CD14-positive monocyte (primary cell): ENCODE measurements around the gene TTC21A. TPM values are rescaled to one million over a fixed set of nuclear protein-coding genes. Genes with fewer than 3 reads are reported as not detected.

Experiments
- DNase-seq, 3 donors: peaks; one replicate each; pipeline ENCODE4 v3.0.0-alpha.2; 2011 to 2022
- H2AFZ ChIP-seq: 2 replicates; pipeline ENCODE4 v1.6.0; 2012; ENCODE audit warnings: mild to moderate bottlenecking, low read depth, low read length, inconsistent platforms; ENCODE audit not compliant: insufficient read depth, poor library complexity, severe bottlenecking
- H3K27ac ChIP-seq, 2 donors: 1 replicate in 1 of 2; 2 replicates in 1 of 2; pipeline ENCODE4 v1.5.1; 2012 to 2013; ENCODE audit warnings: low read length in 2 of 2, control low read depth in 1 of 2, inconsistent platforms in 1 of 2, low read depth in 1 of 2, mild to moderate bottlenecking in 1 of 2
- H3K27me3 ChIP-seq, 2 donors: one replicate each; pipeline versions ENCODE4 v1.6.0 to v1.6.1; 2011 to 2013; ENCODE audit warnings: low read length in 2 of 2; ENCODE audit not compliant: control insufficient read depth in 2 of 2, insufficient read depth in 2 of 2
- H3K36me3 ChIP-seq, 2 donors: replicated peaks in 1 of 2; 1 replicate in 1 of 2; 2 replicates in 1 of 2; pipeline versions ENCODE4 v1.5.1 to v1.6.1; 2012 to 2013; ENCODE audit warnings: low read length in 2 of 2, control low read depth in 1 of 2, inconsistent platforms in 1 of 2, mild to moderate bottlenecking in 1 of 2; ENCODE audit not compliant: insufficient read depth in 2 of 2, control insufficient read depth in 1 of 2
- H3K4me1 ChIP-seq, 2 donors: 1 replicate in 1 of 2; 2 replicates in 1 of 2; pipeline versions ENCODE4 v1.5.1 to v1.6.1; 2012 to 2013; ENCODE audit warnings: low read length in 2 of 2, control low read depth in 1 of 2, inconsistent platforms in 1 of 2, mild to moderate bottlenecking in 1 of 2, moderate library complexity in 1 of 2; ENCODE audit not compliant: insufficient read depth in 2 of 2, control insufficient read depth in 1 of 2
- H3K4me2 ChIP-seq: replicated peaks from 2 replicates; pipeline ENCODE3; 2012; ENCODE audit warnings: low read length, moderate library complexity, mild to moderate bottlenecking; ENCODE audit not compliant: poor library complexity, severe bottlenecking; ENCODE audit errors: extremely low read depth
- H3K4me3 ChIP-seq, 3 experiments: fragments of 200-600 bp in 1 of 3; sonication (generic) in 1 of 3; replicated peaks in 1 of 3; 1 replicate in 2 of 3; 2 replicates in 1 of 3; pipeline ENCODE4 v1.5.1; 2011 to 2013; ENCODE audit warnings: low read length in 3 of 3, mild to moderate bottlenecking in 3 of 3, control low read depth in 2 of 3, low read depth in 2 of 3, inconsistent platforms in 1 of 3, moderate library complexity in 1 of 3
- H3K79me2 ChIP-seq: 2 replicates; pipeline ENCODE4 v1.6.0; 2012; ENCODE audit warnings: mild to moderate bottlenecking, control low read depth, inconsistent platforms, low read length, moderate library complexity; ENCODE audit not compliant: insufficient read depth
- H3K9ac ChIP-seq: 2 replicates; pipeline ENCODE4 v1.6.0; 2017; ENCODE audit warnings: low read length, mild to moderate bottlenecking; ENCODE audit not compliant: insufficient read depth, poor library complexity, severe bottlenecking
- H3K9me3 ChIP-seq, 2 donors: replicated peaks in 1 of 2; 1 replicate in 1 of 2; 2 replicates in 1 of 2; pipeline versions ENCODE4 v1.5.1 to v1.6.1; 2012 to 2013; ENCODE audit warnings: low read length in 2 of 2, control low read depth in 1 of 2; ENCODE audit not compliant: control insufficient read depth in 1 of 2, insufficient read depth in 1 of 2
- H4K20me1 ChIP-seq: 2 replicates; pipeline ENCODE4 v1.6.0; 2012; ENCODE audit warnings: mild to moderate bottlenecking, low read length, control low read depth, moderate library complexity; ENCODE audit not compliant: insufficient read depth
- H3K27ac Mint-ChIP-seq, 7 donors: one replicate each; pipeline ENCODE4 v1.8.0; 2020; ENCODE audit warnings: mild to moderate bottlenecking in 7 of 7, mixed read lengths in 7 of 7, moderate library complexity in 6 of 7, inconsistent platforms in 2 of 7
- H3K27me3 Mint-ChIP-seq, 3 donors: one replicate each; pipeline ENCODE4 v1.8.0; 2021 to 2022; ENCODE audit warnings: low read depth in 3 of 3, mild to moderate bottlenecking in 3 of 3, mixed read lengths in 3 of 3, moderate library complexity in 3 of 3, inconsistent platforms in 1 of 3
- H3K36me3 Mint-ChIP-seq, 2 donors: one replicate each; pipeline ENCODE4 v1.8.0; 2020; ENCODE audit warnings: mixed read lengths in 2 of 2, inconsistent platforms in 1 of 2, mild to moderate bottlenecking in 1 of 2
- H3K4me1 Mint-ChIP-seq: one replicate; pipeline ENCODE4 v1.8.0; 2020; ENCODE audit warnings: mild to moderate bottlenecking, mixed read lengths
- H3K4me3 Mint-ChIP-seq, 2 donors: one replicate each; pipeline ENCODE4 v1.8.0; 2020; ENCODE audit warnings: mild to moderate bottlenecking in 2 of 2, mixed read lengths in 2 of 2, moderate library complexity in 1 of 2
- H3K9me3 Mint-ChIP-seq, 7 donors: one replicate each; pipeline ENCODE4 v1.8.0; 2020 to 2022; ENCODE audit warnings: mixed read lengths in 7 of 7, mild to moderate bottlenecking in 6 of 7, moderate library complexity in 6 of 7, inconsistent platforms in 2 of 7
- CTCF ChIP-seq: fragments of 200-600 bp; IDR thresholded peaks from one replicate; pipeline ENCODE4 v1.8.0; 2022; ENCODE audit warnings: antibody characterized with exemption, mild to moderate bottlenecking
- WGBS: methylation state at CpG from one replicate; pipeline ENCODE4 v1.1.5; 2013; ENCODE audit warnings: missing lambda C conversion rate; ENCODE audit not compliant: insufficient coverage; 5-methylcytosine and 5-hydroxymethylcytosine counted together
- intact Hi-C, 2 donors: fragments of 100-400 bp; cut with micrococcal nuclease; formaldehyde crosslinking; loops; one replicate each; pipeline versions ENCODE4 v1.15.0 to v1.15.1; 2023
- polyA plus RNA-seq, 3 donors: library from polyadenylated mRNA; depleted of rRNA in 1 of 3; unstranded in 2 of 3; stranded (reverse) in 1 of 3; fragments of 300-500 nt in 2 of 3; fragments of >200 nt in 1 of 3; fragmentation: Illumina TruSeq in 2 of 3; gene quantifications; 1 replicate in 2 of 3; 2 replicates in 1 of 3; pipeline ENCODE4 v1.2.3, GENCODE V29; 2012 to 2021

TTC21A gene
- polyA plus RNA-seq, 3 donors = 0.67 to 12.9 (median 2.2) TPM

DNA sequence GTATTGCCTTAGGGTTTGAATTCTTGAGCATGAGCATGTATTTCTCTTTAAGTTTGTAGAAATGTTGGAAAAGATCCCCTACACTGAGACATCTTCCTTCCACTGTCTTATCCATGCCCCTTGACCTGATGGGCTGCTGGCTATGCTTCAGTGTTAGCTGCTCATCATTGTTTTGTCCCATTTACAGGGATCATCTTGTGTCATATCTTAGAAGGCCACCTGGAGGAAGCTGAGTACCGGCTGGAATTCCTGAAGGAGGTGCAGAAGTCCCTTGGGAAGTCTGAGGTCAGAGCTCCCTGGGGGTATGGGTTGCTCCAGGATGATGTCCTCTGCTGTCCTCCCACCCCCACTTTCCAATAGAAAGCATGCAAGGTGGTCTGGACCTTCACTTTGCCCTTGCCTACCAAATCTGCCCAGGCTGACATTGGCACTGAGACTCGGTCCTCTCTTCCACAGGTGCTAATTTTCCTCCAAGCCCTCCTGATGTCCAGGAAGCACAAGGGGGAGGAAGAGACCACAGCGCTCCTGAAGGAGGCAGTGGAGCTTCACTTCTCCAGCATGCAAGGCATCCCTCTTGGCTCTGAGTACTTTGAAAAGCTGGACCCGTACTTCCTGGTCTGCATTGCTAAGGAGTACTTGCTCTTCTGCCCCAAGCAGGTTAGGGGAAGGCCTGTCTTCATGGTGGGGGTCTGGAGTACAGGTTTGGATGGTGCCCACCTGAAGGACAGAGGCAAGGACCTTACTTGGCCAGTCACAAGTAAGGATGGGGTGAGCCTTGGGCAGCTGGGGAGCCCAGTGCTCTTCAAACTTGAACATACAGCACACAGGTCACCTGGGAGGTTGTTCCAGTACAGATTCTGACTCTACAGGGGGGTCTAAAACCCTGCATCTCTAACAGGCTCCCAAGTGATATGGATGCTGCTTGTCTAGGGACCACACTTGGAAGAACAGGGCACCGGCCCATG is 17.7 kb downstream of the TTC21A start:
- H2AFZ ChIP-seq = no peak overlapping the region
- no peaks in the 10 kb centered on the region for H3K27me3 ChIP-seq
- no peaks in the 10 kb centered on the region for H3K36me3 ChIP-seq
- Mint-ChIP-seq H3K4me3 (no peak overlapping the region), H3K36me3 (peaks cover 0 to 3% of the 10 kb centered on the region in 2 donors), H3K4me1 (peaks cover 25% of the 10 kb centered on the region), H3K9me3 (no peaks in the 10 kb centered on the region), H3K27ac (no peak overlapping the region), H3K27me3 (peaks cover 4 to 10% (median 6%) of the 10 kb centered on the region in 3 donors)
- no peak overlapping the region for H3K27ac ChIP-seq
- H3K4me3 ChIP-seq = no peak overlapping the region
- no peaks in the 10 kb centered on the region for H4K20me1 ChIP-seq
- no peak overlapping the region for H3K9ac ChIP-seq
- intact Hi-C loops = no loop called here
- 93% methylated on average over 2 of the region's 5 CpGs for WGBS
- peaks cover 18% of the 10 kb centered on the region in 2 donors for H3K4me1 ChIP-seq
- H3K9me3 ChIP-seq = no peaks in the 10 kb centered on the region
- no peaks in the 10 kb centered on the region for H3K79me2 ChIP-seq
- no peak for DNase-seq
- TF ChIP-seq CTCF = no peak
- no peak overlapping the region for H3K4me2 ChIP-seq

DNA sequence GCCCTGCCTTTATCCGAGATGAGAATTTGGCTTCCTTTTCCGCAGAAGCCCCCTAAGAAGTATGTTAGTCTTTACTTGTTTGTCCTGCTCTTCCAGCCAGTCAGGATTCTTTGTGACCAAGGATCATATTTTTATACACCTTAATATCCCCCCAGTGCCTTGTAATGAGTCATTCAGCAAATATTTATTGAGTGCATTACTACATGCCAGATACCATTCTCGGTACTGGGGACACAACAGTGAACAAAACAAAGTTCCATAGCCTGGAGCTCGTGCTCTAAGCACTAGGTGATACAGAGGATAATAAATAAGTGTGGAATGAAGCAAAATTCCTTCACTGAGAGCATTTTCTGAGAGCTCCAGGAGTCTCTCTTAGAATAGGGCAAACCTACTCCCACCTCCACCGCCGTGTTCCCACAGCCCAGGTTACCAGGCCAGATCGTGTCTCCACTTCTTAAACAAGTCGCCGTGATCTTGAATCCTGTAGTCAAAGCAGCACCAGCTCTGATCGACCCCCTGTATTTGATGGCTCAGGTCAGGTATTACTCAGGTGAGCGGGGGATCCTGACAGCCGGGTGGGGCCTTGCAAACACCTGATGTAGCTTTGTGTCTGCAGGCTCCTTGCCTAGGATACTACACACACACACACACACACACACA is 18.5 kb downstream of the TTC21A start:
- intact Hi-C loops = no loop called here
- peak overlapping the region in 1 of 7 donors; percentile 76 for H3K27ac Mint-ChIP-seq
- Histone ChIP-seq H3K27ac (no peak overlapping the region), H3K9me3 (no peaks in the 10 kb centered on the region), H3K4me2 (no peak overlapping the region), H3K9ac (no peak overlapping the region), H3K4me3 (no peak overlapping the region), H2AFZ (no peak overlapping the region), H3K27me3 (no peaks in the 10 kb centered on the region), H3K79me2 (no peaks in the 10 kb centered on the region), H4K20me1 (no peaks in the 10 kb centered on the region), H3K4me1 (peaks cover 18% of the 10 kb centered on the region in 2 donors), H3K36me3 (no peaks in the 10 kb centered on the region)
- H3K4me3 Mint-ChIP-seq = no peak overlapping the region
- TF ChIP-seq CTCF = no peak
- H3K9me3 Mint-ChIP-seq = no peaks in the 10 kb centered on the region
- H3K27me3 Mint-ChIP-seq = peaks cover 4 to 10% (median 6%) of the 10 kb centered on the region in 3 donors
- H3K4me1 Mint-ChIP-seq = peaks cover 25% of the 10 kb centered on the region
- peaks cover 0 to 7% of the 10 kb centered on the region in 2 donors for H3K36me3 Mint-ChIP-seq
- no peak for DNase-seq
- WGBS = 82% methylated on average over 8 of the region's 12 CpGs
